Astrocyte (in vitro differentiated cells and primary cell): ENCODE results near the gene SFXN3. TPM values are rescaled to one million over a fixed set of nuclear protein-coding genes. Genes with fewer than 3 reads are reported as not detected.

ENCODE experiments used
- DNase-seq: peaks from one replicate; pipeline ENCODE4 v3.0.0-alpha.2; 2010; ENCODE audit warnings: low read depth
- FAIRE-seq: peaks from 2 replicates; lab custom pipeline; 2011; peaks lifted over from hg19 to GRCh38; lab: Jason Lieb, UNC
- H2AFZ ChIP-seq: 2 replicates; pipeline ENCODE4 v1.6.0; 2012; ENCODE audit warnings: low read depth, low read length, inconsistent platforms
- H3K27ac ChIP-seq: 2 replicates; pipeline ENCODE4 v1.5.1; 2011; ENCODE audit warnings: low read depth, low read length, inconsistent platforms
- H3K27me3 ChIP-seq: 2 replicates; pipeline ENCODE4 v1.6.0; 2011; ENCODE audit warnings: low read length, inconsistent platforms; ENCODE audit not compliant: insufficient read depth
- H3K36me3 ChIP-seq: 2 replicates; pipeline ENCODE4 v1.5.1; 2011; ENCODE audit warnings: low read length, inconsistent platforms; ENCODE audit not compliant: insufficient read depth
- H3K4me1 ChIP-seq: 2 replicates; pipeline ENCODE4 v1.5.1; 2011; ENCODE audit warnings: low read length, inconsistent platforms; ENCODE audit not compliant: insufficient read depth
- H3K4me2 ChIP-seq: 2 replicates; pipeline ENCODE4 v1.6.0; 2012; ENCODE audit warnings: low read length, inconsistent platforms
- H3K4me3 ChIP-seq: 2 replicates; pipeline ENCODE4 v1.5.1; 2011; ENCODE audit warnings: low read depth, mild to moderate bottlenecking, low read length, inconsistent platforms; ENCODE audit not compliant: insufficient read depth
- H3K79me2 ChIP-seq: 2 replicates; pipeline ENCODE4 v1.6.0; 2012; ENCODE audit warnings: mild to moderate bottlenecking, low read length, inconsistent platforms; ENCODE audit not compliant: insufficient read depth
- H3K9ac ChIP-seq: 2 replicates; pipeline ENCODE4 v1.6.0; 2012; ENCODE audit warnings: mild to moderate bottlenecking, low read length, inconsistent platforms
- H3K9me3 ChIP-seq: 2 replicates; pipeline ENCODE4 v1.5.1; 2012; ENCODE audit warnings: low read depth, mild to moderate bottlenecking, low read length, inconsistent platforms; ENCODE audit not compliant: insufficient read depth
- H4K20me1 ChIP-seq: 2 replicates; pipeline ENCODE4 v1.6.0; 2012; ENCODE audit warnings: low read length, inconsistent platforms; ENCODE audit not compliant: insufficient read depth
- H3K27ac Mint-ChIP-seq: one replicate; pipeline ENCODE4 v1.8.0; 2021; ENCODE audit warnings: mild to moderate bottlenecking, mixed read lengths; ENCODE audit not compliant: unreplicated experiment
- H3K27me3 Mint-ChIP-seq: one replicate; pipeline ENCODE4 v1.8.0; 2021; ENCODE audit warnings: low read depth, mixed read lengths; ENCODE audit not compliant: unreplicated experiment
- H3K36me3 Mint-ChIP-seq: one replicate; pipeline ENCODE4 v1.8.0; 2021; ENCODE audit warnings: low read depth, mixed read lengths; ENCODE audit not compliant: unreplicated experiment
- H3K4me1 Mint-ChIP-seq: one replicate; pipeline ENCODE4 v1.8.0; 2021; ENCODE audit warnings: low read depth, mixed read lengths; ENCODE audit not compliant: unreplicated experiment
- H3K4me3 Mint-ChIP-seq: one replicate; pipeline ENCODE4 v1.8.0; 2021; ENCODE audit warnings: mild to moderate bottlenecking, moderate library complexity, mixed read lengths; ENCODE audit not compliant: unreplicated experiment
- H3K9me3 Mint-ChIP-seq: one replicate; pipeline ENCODE4 v1.8.0; 2021; ENCODE audit warnings: mild to moderate bottlenecking, mixed read lengths; ENCODE audit not compliant: unreplicated experiment
- CTCF ChIP-seq: IDR thresholded peaks from 2 replicates; pipeline ENCODE4 v1.5.1; 2011; ENCODE audit warnings: low read depth, mild to moderate bottlenecking, inconsistent platforms, low read length, moderate library complexity; ENCODE audit not compliant: insufficient read depth
- EZH2 ChIP-seq: IDR thresholded peaks from 2 replicates; pipeline ENCODE4 v1.6.1; 2012; ENCODE audit warnings: mild to moderate bottlenecking, low read length, inconsistent platforms; ENCODE audit not compliant: insufficient read depth
- total RNA-seq: library from RNA; stranded (reverse); gene quantifications from 2 replicates; pipeline ENCODE4 v1.2.1, GENCODE V29; 2021

Gene SFXN3
- total RNA-seq, 1 donor from 2014 or later: 68.3 TPM

DNA sequence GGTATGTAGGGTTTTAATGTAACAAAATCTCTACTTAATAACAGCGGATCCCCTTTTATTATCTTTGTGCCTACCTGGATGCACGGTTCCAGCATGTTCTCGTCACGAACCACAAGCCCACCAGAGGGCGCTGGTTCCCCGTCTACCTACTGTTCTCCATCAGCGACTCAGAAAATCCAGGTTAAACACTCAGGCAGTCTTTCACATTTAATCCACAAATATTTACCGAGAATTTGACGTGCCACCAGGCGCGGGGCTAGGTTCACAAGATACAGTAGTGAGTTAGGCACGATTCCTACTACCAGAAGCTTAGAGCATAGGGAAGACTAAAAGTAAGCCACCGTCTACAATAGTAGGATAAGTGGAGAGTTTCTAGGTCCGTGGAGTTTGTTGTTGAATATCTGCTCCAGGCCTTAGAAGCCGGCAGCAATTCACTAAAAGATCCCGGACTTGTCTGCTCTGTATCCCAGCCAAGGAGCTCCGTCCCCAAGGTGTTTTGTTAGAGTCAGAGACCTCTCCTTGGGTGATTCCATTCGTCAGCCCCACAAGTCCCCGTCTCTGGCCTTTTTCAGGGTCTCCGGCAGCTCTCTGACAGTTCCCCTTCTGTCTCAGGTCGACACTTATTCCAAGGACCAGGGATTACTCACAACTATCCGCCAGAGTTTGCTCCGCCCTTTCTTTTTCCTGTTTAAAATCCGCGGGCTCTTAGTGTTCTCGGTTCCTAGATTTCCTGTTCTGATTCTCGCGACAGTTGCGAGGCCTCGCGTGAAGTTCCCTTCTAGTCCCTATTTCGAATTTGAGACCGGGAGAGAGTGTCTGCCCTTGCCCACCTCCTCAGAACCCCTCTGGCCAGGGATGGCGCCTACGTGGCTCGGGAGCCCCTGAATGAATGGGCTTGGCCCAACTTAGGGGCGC, 29.3 kb downstream of the SFXN3 start:
- H3K9ac ChIP-seq: peak overlapping the region; percentile 98
- peak; percentile 77 for DNase-seq
- no peaks in the 10 kb centered on the region for H3K9me3 ChIP-seq
- H4K20me1 ChIP-seq: no peaks in the 10 kb centered on the region
- H3K79me2 ChIP-seq: peaks cover 25% of the 10 kb centered on the region
- H3K27me3 ChIP-seq: peaks cover 4% of the 10 kb centered on the region
- Mint-ChIP-seq H3K4me1 (peaks cover 16% of the 10 kb centered on the region), H3K27me3 (peaks cover 20% of the 10 kb centered on the region), H3K36me3 (peaks cover 5% of the 10 kb centered on the region), H3K4me3 (peak overlapping the region; percentile 91), H3K9me3 (no peaks in the 10 kb centered on the region), H3K27ac (peak overlapping the region; percentile 93)
- no peaks in the 10 kb centered on the region for H3K36me3 ChIP-seq
- no peak for FAIRE-seq
- peaks cover 30% of the 10 kb centered on the region for H3K4me1 ChIP-seq
- TF ChIP-seq CTCF (peak; percentile 89), EZH2 (no peak)
- peak overlapping the region; percentile 93 for H3K4me3 ChIP-seq
- H3K27ac ChIP-seq: peak overlapping the region; percentile 99
- peak overlapping the region; percentile 97 for H2AFZ ChIP-seq
- H3K4me2 ChIP-seq: peak overlapping the region; percentile 95

DNA sequence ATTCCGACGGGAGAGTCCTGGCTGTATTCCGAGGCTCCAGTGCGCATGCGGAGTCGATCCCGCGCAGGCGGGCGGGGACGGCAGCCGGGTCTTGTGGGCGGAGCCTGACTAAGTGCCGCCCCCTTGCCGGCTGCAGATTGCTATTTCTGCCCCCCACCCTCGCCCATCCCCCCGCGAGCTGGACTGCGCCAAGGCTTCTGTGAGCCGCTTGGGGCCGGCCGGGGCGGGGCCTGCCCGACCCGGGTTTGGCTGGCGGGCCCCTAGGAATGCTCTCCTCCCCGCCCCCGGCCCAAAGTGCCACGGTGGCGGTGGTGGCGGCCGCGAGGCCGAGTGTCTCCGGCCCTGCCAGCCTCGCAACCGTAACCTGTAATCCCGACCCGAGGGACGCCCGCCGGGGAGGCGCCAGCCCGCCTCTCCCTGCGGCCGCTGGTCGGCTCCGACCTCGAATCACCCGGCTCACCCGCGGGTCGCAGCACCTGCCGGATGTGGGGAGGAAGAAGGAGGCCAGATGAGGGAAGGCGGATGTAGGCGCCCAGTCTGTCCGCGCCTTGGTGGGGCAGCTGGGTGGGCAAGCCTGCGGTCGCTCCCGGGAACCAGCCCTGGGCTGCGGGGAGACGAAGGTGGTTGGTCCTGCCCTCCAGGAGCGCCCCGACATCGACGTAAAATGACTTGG, 30.1 kb downstream of the SFXN3 start:
- FAIRE-seq (no peak), DNase-seq (peak; percentile 77)
- Mint-ChIP-seq H3K27me3 (peaks cover 26% of the 10 kb centered on the region), H3K4me1 (peaks cover 16% of the 10 kb centered on the region), H3K9me3 (no peaks in the 10 kb centered on the region), H3K36me3 (peaks cover 5% of the 10 kb centered on the region), H3K4me3 (peak overlapping the region; percentile 91), H3K27ac (peak overlapping the region; percentile 95)
- TF ChIP-seq CTCF (no peak), EZH2 (no peak)
- H3K4me3 ChIP-seq: peak overlapping the region; percentile 93
- H3K4me1 ChIP-seq: peaks cover 37% of the 10 kb centered on the region
- H3K4me2 ChIP-seq: peak overlapping the region; percentile 95
- no peaks in the 10 kb centered on the region for H4K20me1 ChIP-seq
- peaks cover 25% of the 10 kb centered on the region for H3K79me2 ChIP-seq
- H3K9ac ChIP-seq: peak overlapping the region; percentile 98
- peaks cover 4% of the 10 kb centered on the region for H3K27me3 ChIP-seq
- H3K36me3 ChIP-seq: no peaks in the 10 kb centered on the region
- H2AFZ ChIP-seq: peak overlapping the region; percentile 97
- no peaks in the 10 kb centered on the region for H3K9me3 ChIP-seq
- H3K27ac ChIP-seq: peak overlapping the region; percentile 99
